ENCODE data around the gene NUP58. TPM values are rescaled to one million over a fixed set of nuclear protein-coding genes. Genes with fewer than 3 reads are reported as not detected.

Gene NUP58
- total RNA-seq, 1 experiment from 2014 or later, result 106 TPM

DNA sequence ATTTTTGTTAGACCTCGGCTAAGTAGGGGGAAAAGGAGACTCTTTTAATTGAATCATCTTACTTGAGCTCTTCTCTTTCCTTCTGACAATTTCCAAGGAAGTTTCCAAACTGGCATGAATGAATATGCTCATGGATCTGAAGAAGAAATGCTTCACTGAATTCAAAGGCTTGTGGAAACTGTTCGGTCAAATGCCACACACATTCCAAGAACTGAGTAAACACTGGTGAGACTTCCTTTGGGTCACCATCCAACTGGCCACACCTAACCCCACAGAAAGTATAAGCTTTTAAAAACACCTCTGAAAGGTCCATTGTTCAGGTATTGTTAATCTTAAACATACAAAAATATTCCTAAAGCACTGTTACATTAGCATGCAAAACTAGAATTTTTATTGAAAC is 47.7 kb upstream of the NUP58 start:
- no peaks in the 10 kb centered on the region for H3K4me1 Mint-ChIP-seq (ENCODE audit: insufficient read depth, unreplicated experiment)
- ChIA-PET CTCF (interaction anchor here (1.2 to 1.3 kb wide), 2 partner anchors 19 to 33 kb away, joined by 3 read pairs; no protein-coding TSS in a partner anchor), POLR2A (no interaction called here)
- intact Hi-C loops (cut with micrococcal nuclease), result no loop called here
- H3K27me3 Mint-ChIP-seq (ENCODE audit: insufficient read depth, unreplicated experiment), result no peaks in the 10 kb centered on the region
- BruUV-seq (replicated peaks), result no TSS peak
- H3K4me3 Mint-ChIP-seq (ENCODE audit: unreplicated experiment), result no peak overlapping the region
- H3K36me3 Mint-ChIP-seq (ENCODE audit: insufficient read depth, unreplicated experiment), result peaks cover 42% of the 10 kb centered on the region
- no peaks in the 10 kb centered on the region for H3K9me3 Mint-ChIP-seq (ENCODE audit: unreplicated experiment)
- H3K27ac Mint-ChIP-seq (ENCODE audit: low read depth, unreplicated experiment), result no peak overlapping the region
- TF ChIP-seq, protein P1, sequence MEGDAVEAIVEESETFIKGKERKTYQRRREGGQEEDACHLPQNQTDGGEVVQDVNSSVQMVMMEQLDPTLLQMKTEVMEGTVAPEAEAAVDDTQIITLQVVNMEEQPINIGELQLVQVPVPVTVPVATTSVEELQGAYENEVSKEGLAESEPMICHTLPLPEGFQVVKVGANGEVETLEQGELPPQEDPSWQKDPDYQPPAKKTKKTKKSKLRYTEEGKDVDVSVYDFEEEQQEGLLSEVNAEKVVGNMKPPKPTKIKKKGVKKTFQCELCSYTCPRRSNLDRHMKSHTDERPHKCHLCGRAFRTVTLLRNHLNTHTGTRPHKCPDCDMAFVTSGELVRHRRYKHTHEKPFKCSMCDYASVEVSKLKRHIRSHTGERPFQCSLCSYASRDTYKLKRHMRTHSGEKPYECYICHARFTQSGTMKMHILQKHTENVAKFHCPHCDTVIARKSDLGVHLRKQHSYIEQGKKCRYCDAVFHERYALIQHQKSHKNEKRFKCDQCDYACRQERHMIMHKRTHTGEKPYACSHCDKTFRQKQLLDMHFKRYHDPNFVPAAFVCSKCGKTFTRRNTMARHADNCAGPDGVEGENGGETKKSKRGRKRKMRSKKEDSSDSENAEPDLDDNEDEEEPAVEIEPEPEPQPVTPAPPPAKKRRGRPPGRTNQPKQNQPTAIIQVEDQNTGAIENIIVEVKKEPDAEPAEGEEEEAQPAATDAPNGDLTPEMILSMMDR (IDR thresholded peaks at IDR 0.05; ENCODE audit: unreplicated experiment), result no peak
- no peak for DNase-seq (ENCODE audit: unreplicated experiment)

DNA sequence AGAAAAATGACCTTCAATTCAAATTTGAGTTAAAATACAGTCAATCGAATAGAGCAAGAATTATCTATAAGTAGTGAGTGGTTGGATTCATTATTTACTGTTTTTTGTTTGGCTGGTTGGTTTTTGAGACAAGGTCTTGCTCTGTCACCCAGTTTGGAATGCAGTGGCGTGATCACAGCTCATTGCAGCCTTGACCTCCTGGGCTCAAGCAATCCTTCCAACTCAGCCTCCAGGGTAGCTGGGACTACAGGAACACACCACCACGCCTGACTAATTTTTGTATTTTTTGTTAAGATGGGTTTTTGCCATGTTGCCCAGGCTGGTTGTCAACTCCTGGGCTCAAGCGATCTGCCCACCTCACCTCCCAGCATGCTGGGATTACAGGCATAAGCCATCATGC is 39.2 kb upstream of the NUP58 start:
- peaks cover 83% of the 10 kb centered on the region for H3K36me3 Mint-ChIP-seq (ENCODE audit: insufficient read depth, unreplicated experiment)
- POLR2A ChIA-PET, result interaction anchor here (0.6 kb wide), 1 partner anchor 54 kb away, joined by 3 read pairs; no protein-coding TSS in a partner anchor
- BruUV-seq (replicated peaks), result no TSS peak
- H3K27me3 Mint-ChIP-seq (ENCODE audit: insufficient read depth, unreplicated experiment), result no peaks in the 10 kb centered on the region
- TF ChIP-seq, protein P1 (IDR thresholded peaks at IDR 0.05; ENCODE audit: unreplicated experiment), result no peak
- intact Hi-C loops (cut with micrococcal nuclease), result no loop called here
- DNase-seq (ENCODE audit: unreplicated experiment), result no peak
- no peak overlapping the region for H3K27ac Mint-ChIP-seq (ENCODE audit: low read depth, unreplicated experiment)
- no peak overlapping the region for H3K4me3 Mint-ChIP-seq (ENCODE audit: unreplicated experiment)
- no peaks in the 10 kb centered on the region for H3K9me3 Mint-ChIP-seq (ENCODE audit: unreplicated experiment)
- no peaks in the 10 kb centered on the region for H3K4me1 Mint-ChIP-seq (ENCODE audit: insufficient read depth, unreplicated experiment)
- CTCF ChIA-PET, result interaction anchor here (1.1 kb wide), 1 partner anchor 10 kb away, joined by 3 read pairs; no protein-coding TSS in a partner anchor

DNA sequence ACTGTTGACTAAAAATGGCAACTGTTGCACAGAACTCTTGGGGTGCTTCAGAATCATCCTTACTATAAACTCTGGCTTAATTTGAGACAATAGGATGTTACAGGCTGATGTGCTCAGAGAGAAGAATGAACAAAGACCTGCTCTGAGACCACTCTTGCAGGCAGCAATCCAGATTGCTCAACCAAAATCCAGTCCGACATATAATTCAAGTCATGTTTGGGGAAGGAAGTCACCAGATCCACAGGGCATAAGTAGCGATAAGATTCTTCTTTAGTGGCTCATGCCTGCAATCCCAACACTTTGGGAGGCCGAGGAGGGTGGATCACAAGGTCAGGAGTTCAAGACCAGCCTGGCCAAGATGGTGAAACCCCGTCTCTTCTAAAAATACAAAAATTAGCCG is 34.7 kb upstream of the NUP58 start:
- TF ChIP-seq, protein P1 (IDR thresholded peaks at IDR 0.05; ENCODE audit: unreplicated experiment), result no peak
- Mint-ChIP-seq H3K4me3 (ENCODE audit: unreplicated experiment) (no peak overlapping the region), H3K27ac (ENCODE audit: low read depth, unreplicated experiment) (no peak overlapping the region), H3K4me1 (ENCODE audit: insufficient read depth, unreplicated experiment) (peaks cover 6% of the 10 kb centered on the region), H3K36me3 (ENCODE audit: insufficient read depth, unreplicated experiment) (peaks cover 55% of the 10 kb centered on the region), H3K9me3 (ENCODE audit: unreplicated experiment) (no peaks in the 10 kb centered on the region), H3K27me3 (ENCODE audit: insufficient read depth, unreplicated experiment) (no peaks in the 10 kb centered on the region)
- POLR2A ChIA-PET, result no interaction called here
- BruUV-seq (replicated peaks), result no TSS peak
- CTCF ChIA-PET, result interaction anchor here (0.6 kb wide), 2 partner anchors 109 to 1905 kb away, joined by 3 read pairs; no protein-coding TSS in a partner anchor
- no peak for DNase-seq (ENCODE audit: unreplicated experiment)
- intact Hi-C loops (cut with micrococcal nuclease), result loop anchor here (1.0 kb wide), 1 partner anchor 109 kb away; no protein-coding TSS in a partner anchor

DNA sequence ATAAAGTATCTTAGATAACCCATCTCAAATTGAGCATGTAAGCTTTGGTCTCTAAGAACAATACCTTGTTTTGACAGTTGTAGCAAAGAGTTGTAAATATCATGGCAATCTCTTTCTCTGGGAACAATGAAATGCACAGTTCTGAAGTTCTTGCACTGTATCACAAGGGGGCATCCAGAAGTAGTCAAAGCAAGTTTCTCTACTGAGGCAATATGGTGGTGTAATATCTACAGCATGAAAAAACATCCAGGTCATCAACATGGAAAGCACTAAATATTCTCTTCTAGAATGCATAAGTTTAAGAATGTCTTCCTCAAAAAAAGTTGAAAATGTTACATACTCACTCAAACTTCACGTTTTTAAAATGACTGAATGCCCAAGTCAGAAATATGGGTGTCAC is 33.7 kb upstream of the NUP58 start:
- H3K36me3 Mint-ChIP-seq (ENCODE audit: insufficient read depth, unreplicated experiment), result peaks cover 51% of the 10 kb centered on the region
- no peak overlapping the region for H3K4me3 Mint-ChIP-seq (ENCODE audit: unreplicated experiment)
- intact Hi-C loops (cut with micrococcal nuclease), result loop anchor here (1.0 kb wide), 1 partner anchor 108 kb away; no protein-coding TSS in a partner anchor
- H3K27ac Mint-ChIP-seq (ENCODE audit: low read depth, unreplicated experiment), result no peak overlapping the region
- POLR2A ChIA-PET, result no interaction called here
- TF ChIP-seq, protein P1 (IDR thresholded peaks at IDR 0.05; ENCODE audit: unreplicated experiment), result peak; percentile 16
- peak; percentile 12 for DNase-seq (ENCODE audit: unreplicated experiment)
- peaks cover 6% of the 10 kb centered on the region for H3K4me1 Mint-ChIP-seq (ENCODE audit: insufficient read depth, unreplicated experiment)
- BruUV-seq (replicated peaks), result no TSS peak
- H3K9me3 Mint-ChIP-seq (ENCODE audit: unreplicated experiment), result no peaks in the 10 kb centered on the region
- CTCF ChIA-PET, result interaction anchor here (1.0 kb wide), 1 partner anchor 9 kb away, joined by 3 read pairs; no protein-coding TSS in a partner anchor
- no peaks in the 10 kb centered on the region for H3K27me3 Mint-ChIP-seq (ENCODE audit: insufficient read depth, unreplicated experiment)

Data from MCF 10A (cell line).